ENCODE results near the gene MT1M. TPM values are rescaled to one million over a fixed set of nuclear protein-coding genes. Genes with fewer than 3 reads are reported as not detected.
A peak's percentile ranks its signal among the peaks of the same experiment; 100 is the strongest.
"Not testable (repeated sequence)": the region's sequence is repeated elsewhere in the genome, so short reads cannot be mapped to it uniquely, and the experiment has no call there.

Gene MT1M
- polyA plus RNA-seq (ENCODE audit: insufficient read length in 12 of 12), result 1 to 10 TPM in 3 of 12 donors, under 1 TPM in 6, not detected in 3; 0.53 to 1.3 (median 0.82) TPM
- long read RNA-seq, donor 1, transcript MT1M-201 (3 exons, 829 nt), result major isoform, 32 of 32 reads
- long read RNA-seq, donor 1, partial matches to known transcripts, result 0 of 32 reads
- long read RNA-seq, donor 1, other reads (novel, unspliced or antisense), result 0 of 32 reads
- long read RNA-seq, donor 2, partial matches to known transcripts, result 0 of 1 reads
- long read RNA-seq, donor 2, other reads (novel, unspliced or antisense), result 0 of 1 reads
- long read RNA-seq, donor 3, partial matches to known transcripts, result 0 of 1 reads
- long read RNA-seq, donor 3, other reads (novel, unspliced or antisense), result 0 of 1 reads
- long read RNA-seq, donor 4, partial matches to known transcripts, result 0 of 2 reads
- long read RNA-seq, donor 4, other reads (novel, unspliced or antisense), result 0 of 2 reads
- long read RNA-seq, donor 5, transcript MT1M-201 (3 exons, 829 nt), result major isoform, 5 of 5 reads
- long read RNA-seq, donor 5, partial matches to known transcripts, result 0 of 5 reads
- long read RNA-seq, donor 5, other reads (novel, unspliced or antisense), result 0 of 5 reads
- long read RNA-seq, donor 6, partial matches to known transcripts, result 0 of 2 reads
- long read RNA-seq, donor 6, other reads (novel, unspliced or antisense), result 0 of 2 reads
- long read RNA-seq, donor 7, partial matches to known transcripts, result 0 of 1 reads
- long read RNA-seq, donor 7, other reads (novel, unspliced or antisense), result 0 of 1 reads
- long read RNA-seq, donor 8, result 0 reads
- long read RNA-seq, donor 9, partial matches to known transcripts, result 0 of 2 reads
- long read RNA-seq, donor 9, other reads (novel, unspliced or antisense), result 0 of 2 reads
- long read RNA-seq, donor 10, partial matches to known transcripts, result 0 of 2 reads
- long read RNA-seq, donor 10, other reads (novel, unspliced or antisense), result 0 of 2 reads
- long read RNA-seq, donor 11, result 0 reads

DNA sequence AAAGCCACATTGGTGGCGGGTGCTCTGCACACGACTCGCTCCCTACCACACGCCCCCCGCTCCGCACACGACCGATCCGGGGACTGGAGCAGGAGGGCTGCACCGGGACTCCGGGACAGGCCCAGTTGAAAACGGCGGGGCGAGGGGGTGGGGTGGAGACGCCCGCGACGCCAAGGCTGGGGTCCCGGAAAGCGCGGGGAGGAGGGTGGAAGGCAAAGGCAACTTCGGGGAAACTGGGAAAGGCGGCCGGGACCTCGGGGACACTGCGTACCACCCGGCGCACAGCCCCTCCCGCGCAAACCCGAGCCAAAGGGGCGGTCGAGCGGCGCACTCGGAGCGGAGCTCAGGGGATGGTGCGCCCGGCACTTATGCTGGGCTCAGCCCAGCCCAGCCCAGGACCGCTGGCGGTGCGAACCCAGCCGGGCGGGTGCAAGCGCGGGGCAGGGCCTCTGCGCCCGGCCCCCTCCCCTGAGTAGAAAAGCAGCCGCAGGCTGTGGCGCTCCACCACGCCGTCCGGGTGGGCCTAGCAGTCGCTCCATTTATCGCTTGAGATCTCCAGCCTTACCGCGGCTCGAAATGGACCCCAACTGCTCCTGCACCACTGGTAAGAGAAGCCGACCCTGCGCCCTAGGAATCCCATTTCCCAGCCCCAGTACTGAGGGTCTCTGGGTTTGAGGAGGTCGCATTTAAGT is at the start of gene MT1M:
TSS of gene MT1M (plus strand) at position 504 of the 692 bp plus-strand sequence. CDS start at position 577, 73 bp downstream.
- no peak for DNase-seq

DNA sequence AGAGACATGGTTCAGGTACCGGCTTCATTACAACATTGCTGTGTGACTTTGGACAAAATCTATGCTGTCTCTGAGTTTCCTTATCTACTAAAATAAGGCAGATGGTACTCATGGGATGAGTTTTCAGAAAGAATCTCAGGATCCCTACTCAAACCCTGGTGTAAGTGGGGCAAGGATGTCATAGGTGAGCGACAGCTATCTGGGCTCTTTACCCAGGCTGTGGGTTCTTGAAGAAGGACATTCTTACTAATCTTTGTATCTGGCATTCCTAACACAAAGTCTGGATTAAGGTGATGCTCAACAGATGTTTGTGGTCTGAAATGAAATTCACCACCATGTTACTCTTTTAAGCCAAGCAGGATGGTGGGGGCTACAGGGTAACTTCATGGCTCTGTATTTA is 49.5 kb upstream of the MT1M start:
- not testable (repeated sequence) for DNase-seq

DNA sequence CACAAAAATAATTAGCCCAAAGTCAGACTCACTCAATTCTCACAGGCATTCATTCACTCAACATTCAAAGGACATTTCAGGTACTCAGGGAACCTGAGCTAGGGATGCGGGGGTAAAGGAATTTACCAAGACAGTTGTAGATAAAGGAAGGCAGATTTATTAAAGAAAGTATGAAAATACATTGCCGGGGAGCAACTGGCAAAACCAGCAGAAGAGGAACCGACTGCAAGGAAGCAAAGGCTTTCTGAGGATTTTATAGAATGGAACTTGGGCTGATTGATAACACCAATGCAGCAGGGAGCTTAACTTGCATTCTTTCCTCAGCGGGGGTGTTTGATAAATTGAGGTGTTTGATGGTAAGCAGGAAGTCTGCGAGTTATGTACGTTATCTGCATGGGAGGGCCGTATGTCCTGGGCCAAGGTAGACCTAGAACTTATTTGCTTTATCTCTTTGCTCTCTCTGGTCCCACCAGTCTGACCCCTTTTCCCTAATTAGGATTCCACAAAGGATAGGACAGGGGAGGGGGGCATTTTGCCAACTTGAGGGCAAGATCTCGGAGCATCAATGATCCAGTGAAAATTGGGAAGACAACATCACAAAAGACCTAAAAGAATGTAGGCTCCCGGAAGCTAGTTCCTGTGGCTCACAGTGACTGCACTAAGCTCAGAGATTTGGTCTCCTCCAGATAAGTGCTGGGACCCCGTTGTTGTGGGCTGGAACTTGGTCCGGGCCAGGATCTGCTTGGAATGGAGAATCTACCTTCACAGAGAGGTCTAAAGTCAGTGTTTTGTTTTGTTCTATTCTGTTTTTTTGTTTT is 48.9 kb upstream of the MT1M start:
- DNase-seq, result no peak

DNA sequence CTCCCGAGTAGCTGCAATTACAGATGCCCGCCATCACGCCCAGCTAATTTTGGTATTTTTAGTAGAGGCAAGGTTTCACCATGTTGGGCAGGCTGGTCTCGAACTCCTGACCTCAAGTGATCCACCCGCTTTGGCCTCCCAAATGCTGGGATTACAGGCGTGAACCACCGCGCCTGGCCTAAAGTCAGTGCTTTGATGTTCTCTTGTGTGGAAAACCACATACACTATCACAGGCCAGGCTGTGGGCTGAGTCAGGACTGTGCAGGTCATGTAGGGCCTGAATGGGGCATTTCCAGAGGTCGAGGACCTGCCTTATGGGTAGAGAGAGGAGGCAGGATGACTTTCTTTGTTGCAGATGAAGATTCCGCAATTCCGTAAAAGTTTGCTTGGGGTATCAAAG is 48.2 kb upstream of the MT1M start:
- DNase-seq, result no peak

DNA sequence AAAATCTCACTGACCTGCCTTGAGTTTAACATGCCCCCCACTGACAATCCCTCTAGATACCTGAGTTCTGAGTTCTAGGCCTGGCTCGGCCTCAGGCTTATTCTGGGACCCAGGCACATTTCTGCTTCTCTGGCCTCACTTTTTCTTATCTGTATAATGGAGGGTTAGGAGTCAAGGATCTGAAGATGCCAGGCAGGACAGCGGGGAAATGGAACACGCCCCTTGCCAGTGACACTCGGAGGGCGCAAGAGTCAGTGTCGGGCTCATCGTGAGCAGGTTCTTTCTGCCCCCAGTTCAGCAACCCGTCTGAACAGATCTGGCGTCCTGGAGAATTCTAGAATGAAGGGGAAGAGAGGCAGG is 43.7 kb upstream of the MT1M start:
- DNase-seq, result no peak

DNA sequence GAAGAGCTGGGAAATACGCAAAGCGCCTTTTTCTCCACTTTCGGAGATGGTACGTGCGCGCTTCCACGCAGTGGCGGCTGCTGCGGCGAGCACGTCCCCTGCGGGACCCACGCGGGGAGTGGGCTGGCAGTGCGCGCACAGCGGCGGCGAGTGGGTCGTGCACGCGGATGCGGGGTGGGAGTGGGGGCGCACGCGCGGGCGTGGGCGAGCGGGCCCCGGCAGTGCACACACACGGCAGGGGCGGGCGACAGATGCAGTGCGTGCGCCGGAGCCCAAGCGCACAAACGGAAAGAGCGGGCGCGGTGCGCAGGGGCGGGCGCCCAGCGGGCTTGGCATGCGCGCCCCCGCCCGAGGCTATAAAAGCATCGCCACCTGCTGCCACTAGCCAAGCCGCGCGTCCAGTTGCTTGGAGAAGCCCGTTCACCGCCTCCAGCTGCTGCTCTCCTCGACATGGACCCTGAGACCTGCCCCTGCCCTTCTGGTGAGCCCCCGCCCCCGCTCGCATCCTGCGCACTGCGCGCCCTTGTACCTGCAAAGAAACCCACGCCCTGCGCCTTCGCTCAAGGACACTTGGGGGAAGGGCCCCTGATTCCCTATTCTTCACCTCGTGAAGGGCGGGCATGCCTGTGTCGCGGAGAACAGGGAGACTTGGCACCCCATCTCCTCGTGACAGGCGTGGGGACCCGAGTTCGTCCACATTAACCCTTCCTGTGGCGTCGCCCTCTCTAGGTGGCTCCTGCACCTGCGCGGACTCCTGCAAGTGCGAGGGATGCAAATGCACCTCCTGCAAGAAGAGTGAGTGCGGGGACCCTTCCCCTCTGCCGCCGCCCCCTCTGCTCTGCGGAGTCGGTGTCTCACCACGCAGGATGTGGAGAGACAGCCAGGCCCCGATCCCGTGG is 43.1 kb upstream of the MT1M start, which contains the start of gene MT3:
TSS of gene MT3 (plus strand) at position 388 of the 899 bp plus-strand sequence. CDS start at position 451, 63 bp downstream.
- DNase-seq, result no peak

DNA sequence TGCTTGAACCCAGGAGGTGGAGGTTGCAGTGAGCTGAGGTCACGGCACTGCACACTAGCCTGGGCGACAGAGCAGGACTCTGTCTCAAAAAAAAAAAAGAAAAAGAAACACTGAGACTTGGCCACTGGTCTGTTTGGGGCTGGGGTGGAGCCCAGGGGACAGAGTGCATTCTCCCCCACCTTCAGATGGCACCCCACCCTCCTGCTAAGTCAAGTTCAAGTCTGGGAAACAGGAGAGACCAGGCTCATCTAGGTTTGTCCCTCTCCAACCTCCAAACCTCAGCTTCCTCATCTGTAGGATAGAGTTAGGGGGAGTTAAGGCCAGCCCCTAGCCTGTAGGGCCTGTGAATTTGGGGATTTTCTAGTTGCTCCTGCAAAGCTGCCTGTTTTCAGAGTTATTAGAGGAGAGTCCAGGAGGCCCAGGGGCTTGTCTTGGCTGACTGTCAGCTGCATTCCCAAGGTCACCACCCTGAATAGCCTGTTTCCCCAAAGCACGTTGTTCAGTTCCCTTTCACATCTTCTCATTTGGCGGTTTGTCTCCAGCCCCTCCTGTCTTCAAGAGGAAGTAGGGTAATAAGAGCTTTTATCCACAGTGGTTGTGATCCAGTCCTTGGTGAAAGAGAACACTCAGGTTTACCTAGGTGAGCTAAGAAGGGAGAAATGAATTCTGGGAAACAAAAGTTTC is 40.9 kb upstream of the MT1M start:
- DNase-seq, result no peak

DNA sequence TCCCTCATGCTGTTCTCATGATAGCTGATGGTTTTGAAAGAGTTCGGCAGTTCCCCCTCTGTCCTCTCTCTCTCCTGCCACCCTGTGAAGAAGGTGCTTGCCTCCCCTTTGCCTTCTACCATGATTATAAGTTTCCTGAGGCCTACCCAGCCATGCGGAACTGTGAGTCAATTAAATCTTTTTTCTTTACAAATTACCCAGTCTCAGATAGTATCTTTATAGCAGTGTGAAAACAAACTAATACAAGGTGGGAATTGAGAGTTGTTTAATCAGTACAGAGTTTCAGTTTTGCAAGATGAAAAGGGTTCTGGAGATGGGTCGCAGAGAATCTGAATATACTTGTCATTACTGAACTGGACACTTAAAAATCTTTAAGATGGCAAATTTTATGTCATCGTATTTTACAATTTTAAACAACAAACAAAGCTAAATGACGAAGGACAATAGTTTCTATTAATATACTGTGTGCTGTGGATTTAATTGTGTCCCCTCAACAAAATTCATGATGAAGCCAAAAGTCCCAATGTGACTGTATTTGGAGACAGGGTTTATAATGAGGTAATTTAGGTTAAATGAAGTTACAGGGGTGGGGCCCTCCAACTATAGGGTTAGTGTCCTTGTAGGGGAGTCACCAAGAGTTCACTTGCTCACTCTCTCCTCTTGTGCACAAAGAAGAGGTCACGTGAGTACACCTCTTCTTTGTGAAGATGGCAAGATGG is 38.7 kb upstream of the MT1M start:
- no peak for DNase-seq

DNA sequence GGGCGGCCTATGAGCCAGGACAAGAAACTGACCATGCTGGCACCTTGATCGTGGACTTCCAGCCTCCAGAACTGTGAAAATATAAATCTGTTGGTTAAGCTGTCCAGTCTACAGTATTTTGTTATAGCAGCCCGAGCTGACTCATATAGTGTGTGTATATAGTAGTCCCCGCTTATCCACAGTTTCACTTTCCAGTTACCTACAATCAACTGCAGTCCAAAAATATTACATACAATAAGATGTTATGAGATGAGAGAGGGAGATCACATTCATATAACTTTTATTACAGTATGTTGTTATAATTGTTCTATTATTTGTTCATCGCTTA is 38.2 kb upstream of the MT1M start:
- no peak for DNase-seq

DNA sequence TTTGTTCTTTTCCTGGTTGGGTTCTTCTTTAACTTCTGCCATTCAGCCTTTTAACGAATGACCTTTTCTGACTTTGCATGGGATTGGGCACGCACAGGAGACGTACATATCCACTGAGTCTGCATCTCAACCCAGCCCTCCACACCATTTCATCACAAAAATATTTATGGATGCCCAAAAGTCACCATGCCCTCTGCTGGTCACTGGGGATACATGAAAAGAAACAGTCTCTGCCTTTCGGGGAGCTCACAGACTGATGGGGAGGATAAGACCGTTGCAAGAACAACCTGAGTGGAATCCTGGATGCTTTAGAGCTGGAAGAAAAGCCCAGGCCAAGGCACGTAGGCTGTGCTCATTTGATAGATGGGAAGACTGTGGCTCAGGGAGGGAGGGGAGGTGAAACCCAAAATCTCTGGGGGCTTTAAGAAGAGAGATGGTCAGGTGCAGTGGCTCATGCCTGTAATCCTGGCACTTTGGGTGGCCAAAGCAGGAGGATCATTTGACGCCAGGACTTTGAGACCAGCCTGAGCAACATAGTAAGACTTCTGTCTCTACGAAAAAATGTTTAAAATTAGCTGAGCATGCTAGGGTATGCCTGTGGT is 32.0 kb upstream of the MT1M start:
- peak; percentile 13 for DNase-seq

DNA sequence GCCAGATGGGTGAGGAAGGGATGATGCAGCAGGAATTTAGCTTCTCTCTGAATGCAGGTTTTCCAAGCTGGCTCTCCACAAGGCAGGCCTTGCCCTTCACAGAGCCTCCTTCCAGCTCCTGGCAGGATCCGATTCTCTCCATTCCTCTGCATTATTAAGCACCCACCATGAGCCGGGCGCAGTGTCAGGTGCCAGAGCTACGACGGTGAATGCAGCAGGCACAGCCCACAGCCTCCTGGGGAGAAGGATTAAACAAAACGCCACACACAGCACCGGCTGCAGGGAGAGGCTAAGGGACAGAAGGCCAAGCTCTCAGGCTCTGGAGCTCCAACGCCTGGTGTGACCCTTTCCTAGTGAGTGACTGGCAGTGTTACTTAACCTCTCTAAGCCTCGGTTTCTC is 31.1 kb upstream of the MT1M start:
- no peak for DNase-seq

DNA sequence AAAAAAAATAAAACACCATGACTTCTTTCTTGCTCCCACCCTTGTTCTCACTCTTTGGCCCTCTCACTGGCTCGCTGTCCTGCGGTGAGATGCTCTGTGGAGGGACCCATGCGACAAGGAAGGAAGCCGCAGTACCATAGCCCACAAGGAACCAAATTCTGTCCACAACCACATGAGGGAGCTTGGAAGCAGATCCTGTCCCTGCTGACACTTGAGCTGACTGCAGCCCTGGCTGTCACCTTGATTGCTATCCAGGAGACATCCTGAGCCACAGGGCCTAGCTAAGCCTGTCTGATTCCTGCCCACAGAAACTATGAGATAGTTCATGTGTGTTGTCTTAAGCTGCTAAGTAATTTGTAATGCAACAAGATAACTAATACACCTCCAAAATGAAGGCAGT is 28.9 kb upstream of the MT1M start:
- peak; percentile 19 for DNase-seq

DNA sequence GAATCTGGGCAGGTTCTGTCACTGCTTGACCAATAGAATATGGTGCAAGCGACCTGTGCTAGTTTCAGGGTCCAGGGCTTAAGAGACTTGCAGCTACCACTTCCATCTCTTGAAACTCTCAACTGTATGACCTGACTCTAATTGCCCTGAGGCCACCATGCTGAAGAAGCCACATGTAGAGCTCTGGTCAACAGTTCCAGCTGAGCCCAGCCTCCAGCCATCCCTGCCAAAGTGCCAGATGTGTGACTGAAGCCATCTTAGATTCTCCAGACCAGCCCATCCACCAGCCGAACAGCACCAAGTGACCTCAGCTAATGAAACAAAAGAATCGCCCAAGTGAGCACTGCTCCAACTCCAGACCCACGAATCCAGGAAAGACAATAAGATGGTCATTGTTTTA is 27.5 kb upstream of the MT1M start:
- DNase-seq, result no peak

DNA sequence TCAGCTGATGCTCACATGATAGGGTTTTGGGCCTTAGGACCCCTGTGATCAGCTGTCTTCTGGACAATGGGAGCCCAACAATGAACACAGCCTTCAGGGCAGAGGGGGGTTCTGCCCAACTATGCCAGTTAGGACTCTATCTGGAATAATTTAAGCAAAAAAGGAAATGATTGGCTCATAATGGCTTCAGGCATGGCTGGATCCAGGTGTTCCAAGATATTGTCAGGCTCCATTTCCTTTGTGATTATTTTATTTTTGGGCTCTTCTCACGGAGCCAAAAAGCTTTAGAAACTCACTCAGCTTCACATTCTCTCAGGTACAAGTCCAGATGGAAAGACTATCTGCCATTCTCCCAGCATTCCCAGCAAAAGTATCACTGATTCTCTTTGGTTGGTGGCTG is 27.0 kb upstream of the MT1M start:
- DNase-seq, result no peak

DNA sequence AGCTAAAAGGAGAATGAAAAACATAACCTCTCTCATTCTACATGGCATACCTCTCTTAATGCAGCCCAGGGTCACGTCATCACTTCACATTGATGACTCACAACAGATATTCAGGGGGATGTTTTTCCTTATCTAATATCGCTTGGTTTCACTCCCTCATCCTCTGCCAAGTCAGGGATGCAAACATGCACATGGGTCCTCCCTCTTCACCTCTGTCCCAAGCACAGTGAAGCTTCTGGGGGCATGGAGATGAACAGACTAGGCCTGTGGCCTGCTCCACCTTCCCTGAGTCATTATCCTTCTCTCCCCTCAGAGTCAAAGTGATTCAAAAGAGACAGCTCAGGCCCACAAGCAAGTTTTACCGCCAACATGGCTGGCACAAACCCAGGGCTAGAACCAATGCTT is 26.4 kb upstream of the MT1M start:
- no peak for DNase-seq

DNA sequence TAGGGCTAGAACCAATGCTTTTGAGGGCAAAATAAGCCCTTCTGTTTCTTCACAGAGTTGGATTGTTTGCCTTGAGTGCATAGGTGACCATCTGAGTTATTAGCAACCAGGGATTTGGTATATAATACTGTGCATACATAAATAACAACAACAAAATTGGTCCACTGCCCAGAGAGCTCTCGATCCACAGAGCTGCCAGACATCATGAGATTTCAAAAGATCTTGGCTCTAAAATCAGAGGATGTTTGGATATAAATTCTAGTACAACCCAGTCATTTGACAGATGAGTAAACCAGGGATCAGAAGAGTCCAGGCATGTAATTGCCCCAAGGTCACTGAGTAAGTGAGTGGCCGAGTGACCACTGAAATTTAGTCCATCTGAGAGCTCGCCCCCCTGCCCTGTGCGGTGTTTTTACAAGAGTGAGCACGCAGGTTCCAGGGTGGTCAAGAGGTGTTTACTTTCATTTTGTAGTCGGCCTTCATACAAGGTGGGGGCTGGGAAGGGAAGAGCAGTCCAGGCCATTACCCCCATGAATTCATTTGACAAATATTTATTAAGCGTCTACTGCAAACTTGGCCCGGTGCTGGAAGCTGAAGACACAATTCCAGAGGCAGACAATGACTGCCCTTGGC is 25.9 kb upstream of the MT1M start:
- peak; percentile 64 for DNase-seq

DNA sequence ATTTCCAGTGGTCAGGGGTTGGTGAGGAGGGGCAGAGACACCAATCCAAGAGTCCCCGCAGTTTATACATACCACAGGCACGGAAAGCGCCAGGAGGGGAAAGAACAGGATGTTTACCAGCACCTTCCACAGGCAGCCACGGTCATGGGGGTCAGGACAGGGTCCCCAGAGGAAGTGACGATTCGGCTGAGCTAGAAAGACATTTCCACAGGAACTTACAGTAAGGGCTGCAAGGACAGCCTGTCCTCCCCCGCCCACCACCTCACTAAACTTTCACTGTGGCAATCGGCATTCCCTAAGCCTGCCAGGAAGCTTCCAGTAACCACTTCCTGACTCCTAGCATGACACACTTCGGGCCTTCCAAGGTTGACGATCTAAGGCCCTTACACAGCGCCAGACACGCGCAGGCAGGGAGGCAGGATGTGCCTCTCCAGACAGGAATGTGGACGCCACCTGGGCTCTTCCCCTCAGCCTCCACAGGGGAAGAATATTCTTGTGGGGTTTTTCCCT is 25.3 kb upstream of the MT1M start:
- DNase-seq, result peak; percentile 61

DNA sequence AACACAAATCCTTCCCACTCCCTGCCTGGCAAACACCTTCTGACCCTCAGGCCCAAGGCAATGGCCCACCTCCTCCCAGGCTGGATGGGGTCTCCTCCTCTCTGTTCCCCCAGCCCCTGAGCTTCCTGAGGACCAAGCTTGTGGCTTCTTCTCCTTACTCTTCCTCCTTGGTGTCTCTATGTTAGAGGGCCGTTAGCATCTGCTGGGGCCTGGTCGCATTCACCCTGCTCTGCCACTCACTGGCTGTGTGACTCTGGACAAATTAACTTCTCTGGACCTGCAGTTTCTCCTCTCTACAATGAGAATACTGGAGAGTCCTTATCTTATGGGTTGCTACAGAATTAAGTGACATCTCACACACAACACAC is 24.8 kb upstream of the MT1M start:
- DNase-seq, result peak; percentile 13

All from muscle of arm (tissue), 14 donors.